Measurements from ENCODE around the gene KCNMA1.

DNA sequence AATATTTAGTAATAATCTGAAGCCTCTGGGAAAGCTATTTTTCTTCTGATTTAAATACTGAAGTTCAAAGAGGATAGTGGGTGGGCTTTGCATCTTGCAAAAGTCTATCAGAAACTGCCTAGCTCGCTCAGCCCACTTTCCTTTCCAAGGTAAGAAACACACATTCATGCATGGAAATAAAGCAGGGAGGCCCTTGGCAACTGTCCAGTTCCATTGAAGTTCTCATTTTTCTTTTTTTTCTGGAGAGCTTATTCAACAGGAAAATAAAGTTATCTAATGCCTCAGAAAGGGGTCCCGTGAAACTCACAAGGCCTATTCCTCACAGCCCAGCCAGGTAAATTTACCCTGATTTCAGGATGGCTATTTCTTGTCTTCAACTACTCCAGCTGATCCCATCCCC is 654.9 kb downstream of the KCNMA1 start:
- TF ChIP-seq EP300 (IDR thresholded peaks at IDR 0.05; ENCODE audit: borderline replicate concordance) (no peak), TEAD4 (IDR thresholded peaks at IDR 0.05) (no peak), CEBPB (IDR thresholded peaks at IDR 0.05) (no peak), ZBTB7A (IDR thresholded peaks at IDR 0.05; ENCODE audit: low read depth) (no peak), YY1 (IDR thresholded peaks at IDR 0.05; ENCODE audit: low read depth) (no peak), EGR1 (IDR thresholded peaks at IDR 0.05) (no peak), TAF1 (IDR thresholded peaks at IDR 0.05; ENCODE audit: low read depth) (no peak), NFIC (IDR thresholded peaks at IDR 0.05) (no peak)
- TF ChIP-seq, protein P1, sequence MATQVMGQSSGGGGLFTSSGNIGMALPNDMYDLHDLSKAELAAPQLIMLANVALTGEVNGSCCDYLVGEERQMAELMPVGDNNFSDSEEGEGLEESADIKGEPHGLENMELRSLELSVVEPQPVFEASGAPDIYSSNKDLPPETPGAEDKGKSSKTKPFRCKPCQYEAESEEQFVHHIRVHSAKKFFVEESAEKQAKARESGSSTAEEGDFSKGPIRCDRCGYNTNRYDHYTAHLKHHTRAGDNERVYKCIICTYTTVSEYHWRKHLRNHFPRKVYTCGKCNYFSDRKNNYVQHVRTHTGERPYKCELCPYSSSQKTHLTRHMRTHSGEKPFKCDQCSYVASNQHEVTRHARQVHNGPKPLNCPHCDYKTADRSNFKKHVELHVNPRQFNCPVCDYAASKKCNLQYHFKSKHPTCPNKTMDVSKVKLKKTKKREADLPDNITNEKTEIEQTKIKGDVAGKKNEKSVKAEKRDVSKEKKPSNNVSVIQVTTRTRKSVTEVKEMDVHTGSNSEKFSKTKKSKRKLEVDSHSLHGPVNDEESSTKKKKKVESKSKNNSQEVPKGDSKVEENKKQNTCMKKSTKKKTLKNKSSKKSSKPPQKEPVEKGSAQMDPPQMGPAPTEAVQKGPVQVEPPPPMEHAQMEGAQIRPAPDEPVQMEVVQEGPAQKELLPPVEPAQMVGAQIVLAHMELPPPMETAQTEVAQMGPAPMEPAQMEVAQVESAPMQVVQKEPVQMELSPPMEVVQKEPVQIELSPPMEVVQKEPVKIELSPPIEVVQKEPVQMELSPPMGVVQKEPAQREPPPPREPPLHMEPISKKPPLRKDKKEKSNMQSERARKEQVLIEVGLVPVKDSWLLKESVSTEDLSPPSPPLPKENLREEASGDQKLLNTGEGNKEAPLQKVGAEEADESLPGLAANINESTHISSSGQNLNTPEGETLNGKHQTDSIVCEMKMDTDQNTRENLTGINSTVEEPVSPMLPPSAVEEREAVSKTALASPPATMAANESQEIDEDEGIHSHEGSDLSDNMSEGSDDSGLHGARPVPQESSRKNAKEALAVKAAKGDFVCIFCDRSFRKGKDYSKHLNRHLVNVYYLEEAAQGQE (IDR thresholded peaks at IDR 0.05; ENCODE audit: low read depth) = no peak

Data from Ishikawa (cell line).